ENCODE data around the gene CCNE1. TPM values are rescaled to one million over a fixed set of nuclear protein-coding genes. Genes with fewer than 3 reads are reported as not detected.

Gene CCNE1
- total RNA-seq, 1 donor, result 4.7 TPM

DNA sequence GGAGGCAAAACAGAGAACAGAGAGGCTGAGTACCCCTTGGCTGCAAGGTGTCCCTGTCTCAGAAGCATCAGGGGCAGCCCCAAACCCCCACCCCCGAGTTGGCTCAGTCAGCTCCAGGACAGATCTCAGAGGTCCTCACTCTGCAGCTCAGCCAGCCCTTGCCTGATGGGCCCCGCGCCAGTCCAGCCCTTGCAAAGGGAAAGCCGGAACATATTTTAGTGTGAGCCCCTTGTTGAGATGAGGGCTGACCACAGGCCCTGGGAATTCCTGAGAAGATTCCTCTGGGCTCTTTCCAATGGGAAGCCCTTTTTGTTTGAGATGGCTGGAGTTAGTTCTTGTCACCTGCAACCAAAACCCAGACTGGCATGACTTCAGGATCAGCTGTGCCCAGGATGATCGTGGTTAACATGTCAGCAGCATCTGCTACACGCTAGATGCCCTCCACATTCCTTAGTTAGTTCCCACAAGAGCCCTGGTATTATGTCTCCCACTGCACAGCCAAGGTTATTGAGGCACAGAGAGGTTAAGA lies 33.9 kb upstream of the CCNE1 start:
- Histone ChIP-seq H3K27ac (ENCODE audit: low read depth, low read length) (no peak overlapping the region), H3K9me3 (ENCODE audit: low read depth, low read length) (no peaks in the 10 kb centered on the region), H4K20me1 (ENCODE audit: insufficient read depth, low read length) (no peaks in the 10 kb centered on the region), H3K4me1 (ENCODE audit: insufficient read depth, low read length) (no peaks in the 10 kb centered on the region), H3K27me3 (ENCODE audit: insufficient read depth, low read length) (peaks cover 2% of the 10 kb centered on the region), H3K36me3 (ENCODE audit: insufficient read depth, low read length) (no peaks in the 10 kb centered on the region), H3K79me2 (ENCODE audit: insufficient read depth, low read length) (no peaks in the 10 kb centered on the region), H2AFZ (ENCODE audit: low read length) (no peak overlapping the region), H3K4me2 (ENCODE audit: insufficient read depth, low read length) (no peak overlapping the region), H3K4me3 (ENCODE audit: insufficient read depth, low read length) (no peak overlapping the region)
- TF ChIP-seq CTCF (IDR thresholded peaks at IDR 0.05; ENCODE audit: extremely low read depth, low read depth, low read length), result no peak
- no peak for DNase-seq (ENCODE audit: insufficient read length, low spot score, missing footprints)

DNA sequence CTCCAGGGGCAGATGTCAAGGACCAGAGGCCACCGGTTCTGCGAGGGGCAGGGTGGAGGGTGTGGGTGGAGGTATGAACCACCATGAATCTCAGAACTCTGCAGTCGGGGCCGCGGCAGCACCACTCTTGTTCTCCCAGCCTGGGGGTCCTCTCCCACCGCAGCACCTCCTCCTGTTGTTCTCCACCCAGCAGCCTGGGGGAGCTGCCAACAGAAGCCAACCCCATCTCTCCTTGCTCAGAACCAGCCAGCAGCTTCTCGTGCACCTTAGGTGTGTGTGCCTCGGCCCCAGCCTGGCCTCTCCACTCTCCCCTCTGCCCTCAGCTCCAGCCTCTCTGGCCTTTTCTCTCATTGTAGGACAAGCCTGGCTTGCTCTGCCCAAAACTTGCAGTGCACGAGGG lies 31.9 kb upstream of the CCNE1 start:
- Histone ChIP-seq H3K36me3 (ENCODE audit: insufficient read depth, low read length) (no peaks in the 10 kb centered on the region), H3K4me2 (ENCODE audit: insufficient read depth, low read length) (no peak overlapping the region), H3K4me3 (ENCODE audit: insufficient read depth, low read length) (no peak overlapping the region), H3K4me1 (ENCODE audit: insufficient read depth, low read length) (no peaks in the 10 kb centered on the region), H2AFZ (ENCODE audit: low read length) (no peak overlapping the region), H4K20me1 (ENCODE audit: insufficient read depth, low read length) (no peaks in the 10 kb centered on the region), H3K79me2 (ENCODE audit: insufficient read depth, low read length) (no peaks in the 10 kb centered on the region), H3K27me3 (ENCODE audit: insufficient read depth, low read length) (peaks cover 5% of the 10 kb centered on the region), H3K27ac (ENCODE audit: low read depth, low read length) (no peak overlapping the region), H3K9me3 (ENCODE audit: low read depth, low read length) (no peaks in the 10 kb centered on the region)
- DNase-seq (ENCODE audit: insufficient read length, low spot score, missing footprints), result no peak
- TF ChIP-seq CTCF (IDR thresholded peaks at IDR 0.05; ENCODE audit: extremely low read depth, low read depth, low read length), result no peak

DNA sequence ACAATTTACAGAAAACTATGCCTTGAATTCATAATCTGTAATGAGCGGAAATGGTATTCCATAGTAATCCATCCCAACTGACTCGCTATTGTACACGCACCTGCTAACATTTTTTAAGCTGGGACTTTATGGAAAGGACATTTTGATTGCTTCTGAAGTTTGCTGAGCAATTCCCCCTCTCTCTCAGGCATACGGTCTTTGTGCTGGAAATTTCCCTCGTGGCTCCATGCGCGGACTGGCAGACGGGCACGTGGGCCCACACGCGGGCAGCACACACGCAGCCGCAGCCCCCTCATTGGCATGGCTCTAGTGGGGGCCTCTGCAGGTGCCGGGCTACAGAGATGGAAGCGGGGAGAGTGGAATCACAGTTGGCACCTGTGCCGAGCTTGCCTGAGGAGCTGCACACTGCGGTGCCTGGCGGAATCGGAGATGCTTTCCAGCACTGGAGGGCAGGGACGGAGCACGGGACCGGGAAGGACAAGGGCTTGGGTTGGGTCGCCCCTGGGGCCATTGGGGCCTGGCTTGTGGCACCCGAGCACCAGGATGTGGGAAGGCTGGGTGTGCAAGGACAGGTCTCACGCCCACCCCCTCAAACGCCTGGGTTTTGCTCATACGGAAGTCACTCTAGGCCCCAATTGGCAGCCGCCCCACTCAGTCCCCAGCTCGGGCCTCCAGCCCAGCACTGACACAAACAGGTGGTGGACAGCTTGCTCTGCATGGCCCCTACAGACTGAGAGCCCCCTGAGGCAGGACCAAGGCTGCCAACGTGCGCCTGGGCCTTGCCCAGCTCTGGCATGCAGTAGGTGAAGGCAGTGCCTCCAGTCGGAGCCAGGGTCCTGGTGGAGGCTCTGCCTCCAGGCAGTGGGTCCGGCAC lies 30.2 kb upstream of the CCNE1 start:
- DNase-seq (ENCODE audit: insufficient read length, low spot score, missing footprints), result no peak
- Histone ChIP-seq H3K36me3 (ENCODE audit: insufficient read depth, low read length) (no peaks in the 10 kb centered on the region), H3K4me2 (ENCODE audit: insufficient read depth, low read length) (no peak overlapping the region), H3K4me3 (ENCODE audit: insufficient read depth, low read length) (no peak overlapping the region), H3K27me3 (ENCODE audit: insufficient read depth, low read length) (peaks cover 5% of the 10 kb centered on the region), H4K20me1 (ENCODE audit: insufficient read depth, low read length) (no peaks in the 10 kb centered on the region), H3K27ac (ENCODE audit: low read depth, low read length) (no peak overlapping the region), H3K9me3 (ENCODE audit: low read depth, low read length) (no peaks in the 10 kb centered on the region), H2AFZ (ENCODE audit: low read length) (no peak overlapping the region), H3K79me2 (ENCODE audit: insufficient read depth, low read length) (no peaks in the 10 kb centered on the region), H3K4me1 (ENCODE audit: insufficient read depth, low read length) (no peaks in the 10 kb centered on the region)
- no peak for TF ChIP-seq CTCF (IDR thresholded peaks at IDR 0.05; ENCODE audit: extremely low read depth, low read depth, low read length)

DNA sequence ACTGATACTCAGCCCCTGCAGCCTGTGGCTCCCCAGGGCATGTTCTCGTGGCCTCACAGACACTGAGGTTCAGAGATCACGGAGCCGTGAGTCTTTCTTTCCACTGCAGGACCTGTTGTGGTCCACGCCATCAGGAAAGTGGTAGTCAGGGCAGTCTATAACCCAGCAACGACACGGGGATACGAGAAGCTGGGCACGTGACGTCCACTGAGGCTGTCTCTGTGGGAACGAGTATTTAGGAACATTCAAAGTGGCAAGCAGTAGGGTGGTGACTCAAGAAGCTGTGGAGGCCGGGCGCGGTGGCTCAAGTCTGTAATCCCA lies 29.6 kb upstream of the CCNE1 start:
- Histone ChIP-seq H3K4me2 (ENCODE audit: insufficient read depth, low read length) (no peak overlapping the region), H3K36me3 (ENCODE audit: insufficient read depth, low read length) (no peaks in the 10 kb centered on the region), H3K27ac (ENCODE audit: low read depth, low read length) (no peak overlapping the region), H2AFZ (ENCODE audit: low read length) (no peak overlapping the region), H3K4me3 (ENCODE audit: insufficient read depth, low read length) (no peak overlapping the region), H3K9me3 (ENCODE audit: low read depth, low read length) (no peaks in the 10 kb centered on the region), H3K27me3 (ENCODE audit: insufficient read depth, low read length) (peaks cover 5% of the 10 kb centered on the region), H3K4me1 (ENCODE audit: insufficient read depth, low read length) (no peaks in the 10 kb centered on the region), H3K79me2 (ENCODE audit: insufficient read depth, low read length) (no peaks in the 10 kb centered on the region), H4K20me1 (ENCODE audit: insufficient read depth, low read length) (no peaks in the 10 kb centered on the region)
- TF ChIP-seq CTCF (IDR thresholded peaks at IDR 0.05; ENCODE audit: extremely low read depth, low read depth, low read length), result no peak
- no peak for DNase-seq (ENCODE audit: insufficient read length, low spot score, missing footprints)

Measured in osteoblast (primary cell).